Astrocyte (in vitro differentiated cells and primary cell): ENCODE measurements around the gene IL3RA. TPM values are rescaled to one million over a fixed set of nuclear protein-coding genes. Genes with fewer than 3 reads are reported as not detected.

Experiments used
- DNase-seq: peaks from one replicate; pipeline ENCODE4 v3.0.0-alpha.2; 2010; ENCODE audit warnings: low read depth
- FAIRE-seq: peaks from 2 replicates; lab custom pipeline; 2011; peaks lifted over from hg19 to GRCh38; lab: Jason Lieb, UNC
- H2AFZ ChIP-seq: 2 replicates; pipeline ENCODE4 v1.6.0; 2012; ENCODE audit warnings: low read depth, low read length, inconsistent platforms
- H3K27ac ChIP-seq: 2 replicates; pipeline ENCODE4 v1.5.1; 2011; ENCODE audit warnings: low read depth, low read length, inconsistent platforms
- H3K27me3 ChIP-seq: 2 replicates; pipeline ENCODE4 v1.6.0; 2011; ENCODE audit warnings: low read length, inconsistent platforms; ENCODE audit not compliant: insufficient read depth
- H3K36me3 ChIP-seq: 2 replicates; pipeline ENCODE4 v1.5.1; 2011; ENCODE audit warnings: low read length, inconsistent platforms; ENCODE audit not compliant: insufficient read depth
- H3K4me1 ChIP-seq: 2 replicates; pipeline ENCODE4 v1.5.1; 2011; ENCODE audit warnings: low read length, inconsistent platforms; ENCODE audit not compliant: insufficient read depth
- H3K4me2 ChIP-seq: 2 replicates; pipeline ENCODE4 v1.6.0; 2012; ENCODE audit warnings: low read length, inconsistent platforms
- H3K4me3 ChIP-seq: 2 replicates; pipeline ENCODE4 v1.5.1; 2011; ENCODE audit warnings: low read depth, mild to moderate bottlenecking, low read length, inconsistent platforms; ENCODE audit not compliant: insufficient read depth
- H3K79me2 ChIP-seq: 2 replicates; pipeline ENCODE4 v1.6.0; 2012; ENCODE audit warnings: mild to moderate bottlenecking, low read length, inconsistent platforms; ENCODE audit not compliant: insufficient read depth
- H3K9ac ChIP-seq: 2 replicates; pipeline ENCODE4 v1.6.0; 2012; ENCODE audit warnings: mild to moderate bottlenecking, low read length, inconsistent platforms
- H3K9me3 ChIP-seq: 2 replicates; pipeline ENCODE4 v1.5.1; 2012; ENCODE audit warnings: low read depth, mild to moderate bottlenecking, low read length, inconsistent platforms; ENCODE audit not compliant: insufficient read depth
- H4K20me1 ChIP-seq: 2 replicates; pipeline ENCODE4 v1.6.0; 2012; ENCODE audit warnings: low read length, inconsistent platforms; ENCODE audit not compliant: insufficient read depth
- H3K27ac Mint-ChIP-seq: one replicate; pipeline ENCODE4 v1.8.0; 2021; ENCODE audit warnings: mild to moderate bottlenecking, mixed read lengths; ENCODE audit not compliant: unreplicated experiment
- H3K27me3 Mint-ChIP-seq: one replicate; pipeline ENCODE4 v1.8.0; 2021; ENCODE audit warnings: low read depth, mixed read lengths; ENCODE audit not compliant: unreplicated experiment
- H3K36me3 Mint-ChIP-seq: one replicate; pipeline ENCODE4 v1.8.0; 2021; ENCODE audit warnings: low read depth, mixed read lengths; ENCODE audit not compliant: unreplicated experiment
- H3K4me1 Mint-ChIP-seq: one replicate; pipeline ENCODE4 v1.8.0; 2021; ENCODE audit warnings: low read depth, mixed read lengths; ENCODE audit not compliant: unreplicated experiment
- H3K4me3 Mint-ChIP-seq: one replicate; pipeline ENCODE4 v1.8.0; 2021; ENCODE audit warnings: mild to moderate bottlenecking, moderate library complexity, mixed read lengths; ENCODE audit not compliant: unreplicated experiment
- H3K9me3 Mint-ChIP-seq: one replicate; pipeline ENCODE4 v1.8.0; 2021; ENCODE audit warnings: mild to moderate bottlenecking, mixed read lengths; ENCODE audit not compliant: unreplicated experiment
- EZH2 ChIP-seq: IDR thresholded peaks from 2 replicates; pipeline ENCODE4 v1.6.1; 2012; ENCODE audit warnings: mild to moderate bottlenecking, low read length, inconsistent platforms; ENCODE audit not compliant: insufficient read depth
- total RNA-seq: library from RNA; stranded (reverse); gene quantifications from 2 replicates; pipeline ENCODE4 v1.2.1, GENCODE V29; 2021
- TF ChIP-seq, protein P1 (sequence below): IDR thresholded peaks from 2 replicates; pipeline ENCODE4 v1.5.1; 2011; ENCODE audit warnings: low read depth, mild to moderate bottlenecking, inconsistent platforms, low read length, moderate library complexity; ENCODE audit not compliant: insufficient read depth

The IL3RA gene
- total RNA-seq, 1 donor from 2014 or later = not detected

DNA sequence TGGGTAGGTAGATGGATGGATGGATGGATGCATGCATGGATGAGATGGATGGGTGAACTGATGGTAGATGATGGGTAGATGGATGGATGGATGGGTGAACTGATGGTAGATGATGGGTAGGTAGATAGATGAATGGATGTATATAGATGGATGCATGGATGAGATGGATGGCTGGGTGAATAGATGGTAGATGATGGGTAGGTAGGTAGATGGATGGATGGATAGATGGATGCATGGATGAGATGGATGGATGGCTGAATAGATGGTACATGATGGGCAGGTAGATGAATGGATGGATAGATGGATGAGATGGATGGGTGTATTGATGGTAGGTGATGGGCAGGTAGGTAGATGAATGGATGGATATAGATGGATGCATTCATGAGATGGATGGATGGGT lies 70.5 kb downstream of the IL3RA start:
- Histone ChIP-seq H3K9me3 (peaks cover 7% of the 10 kb centered on the region), H4K20me1 (peaks cover 43% of the 10 kb centered on the region), H3K9ac (no peak overlapping the region), H3K27ac (no peak overlapping the region), H3K79me2 (peaks cover 4% of the 10 kb centered on the region), H3K27me3 (no peaks in the 10 kb centered on the region), H3K4me3 (no peak overlapping the region), H3K4me1 (no peaks in the 10 kb centered on the region), H2AFZ (no peak overlapping the region), H3K36me3 (peaks cover 11% of the 10 kb centered on the region), H3K4me2 (no peak overlapping the region)
- Mint-ChIP-seq H3K27me3 (no peaks in the 10 kb centered on the region), H3K4me1 (no peaks in the 10 kb centered on the region), H3K4me3 (no peak overlapping the region), H3K27ac (no peak overlapping the region), H3K9me3 (no peaks in the 10 kb centered on the region), H3K36me3 (peaks cover 2% of the 10 kb centered on the region)
- no peak for TF ChIP-seq EZH2
- TF ChIP-seq, protein P1, sequence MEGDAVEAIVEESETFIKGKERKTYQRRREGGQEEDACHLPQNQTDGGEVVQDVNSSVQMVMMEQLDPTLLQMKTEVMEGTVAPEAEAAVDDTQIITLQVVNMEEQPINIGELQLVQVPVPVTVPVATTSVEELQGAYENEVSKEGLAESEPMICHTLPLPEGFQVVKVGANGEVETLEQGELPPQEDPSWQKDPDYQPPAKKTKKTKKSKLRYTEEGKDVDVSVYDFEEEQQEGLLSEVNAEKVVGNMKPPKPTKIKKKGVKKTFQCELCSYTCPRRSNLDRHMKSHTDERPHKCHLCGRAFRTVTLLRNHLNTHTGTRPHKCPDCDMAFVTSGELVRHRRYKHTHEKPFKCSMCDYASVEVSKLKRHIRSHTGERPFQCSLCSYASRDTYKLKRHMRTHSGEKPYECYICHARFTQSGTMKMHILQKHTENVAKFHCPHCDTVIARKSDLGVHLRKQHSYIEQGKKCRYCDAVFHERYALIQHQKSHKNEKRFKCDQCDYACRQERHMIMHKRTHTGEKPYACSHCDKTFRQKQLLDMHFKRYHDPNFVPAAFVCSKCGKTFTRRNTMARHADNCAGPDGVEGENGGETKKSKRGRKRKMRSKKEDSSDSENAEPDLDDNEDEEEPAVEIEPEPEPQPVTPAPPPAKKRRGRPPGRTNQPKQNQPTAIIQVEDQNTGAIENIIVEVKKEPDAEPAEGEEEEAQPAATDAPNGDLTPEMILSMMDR = no peak
- FAIRE-seq (no peak), DNase-seq (no peak)

DNA sequence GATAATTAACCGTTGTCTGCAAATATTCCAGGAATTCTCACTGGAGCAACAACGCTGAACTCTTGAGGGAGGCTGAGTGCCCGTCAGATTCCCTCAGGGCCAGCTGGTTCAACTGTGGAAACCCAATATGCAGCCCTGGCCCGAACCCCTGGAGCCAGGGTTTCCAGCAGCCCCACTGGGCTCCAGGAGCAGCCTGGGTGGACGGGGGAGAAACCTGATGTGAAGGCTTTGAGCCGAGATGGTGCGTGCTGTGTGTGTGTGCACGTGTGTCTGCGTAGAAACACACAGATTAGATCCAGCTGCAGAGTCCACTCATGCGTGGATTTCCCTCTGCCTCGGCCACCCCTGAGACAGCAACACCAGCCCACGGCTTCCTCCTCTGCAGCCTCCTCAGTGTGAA lies 74.7 kb downstream of the IL3RA start:
- no peaks in the 10 kb centered on the region for H3K79me2 ChIP-seq
- no peaks in the 10 kb centered on the region for H3K4me1 Mint-ChIP-seq
- H3K27me3 Mint-ChIP-seq = no peaks in the 10 kb centered on the region
- no peak overlapping the region for H3K4me3 Mint-ChIP-seq
- H3K4me1 ChIP-seq = no peaks in the 10 kb centered on the region
- no peak overlapping the region for H3K9ac ChIP-seq
- no peak overlapping the region for H2AFZ ChIP-seq
- no peak overlapping the region for H3K27ac ChIP-seq
- peaks cover 13% of the 10 kb centered on the region for H3K36me3 ChIP-seq
- H3K27me3 ChIP-seq = no peaks in the 10 kb centered on the region
- peaks cover 22% of the 10 kb centered on the region for H4K20me1 ChIP-seq
- peaks cover 17% of the 10 kb centered on the region for H3K36me3 Mint-ChIP-seq
- FAIRE-seq (no peak), DNase-seq (no peak)
- H3K4me2 ChIP-seq = no peak overlapping the region
- no peaks in the 10 kb centered on the region for H3K9me3 ChIP-seq
- TF ChIP-seq, protein P1 = no peak
- no peak for TF ChIP-seq EZH2
- no peaks in the 10 kb centered on the region for H3K9me3 Mint-ChIP-seq
- H3K4me3 ChIP-seq = no peak overlapping the region
- H3K27ac Mint-ChIP-seq = no peak overlapping the region

DNA sequence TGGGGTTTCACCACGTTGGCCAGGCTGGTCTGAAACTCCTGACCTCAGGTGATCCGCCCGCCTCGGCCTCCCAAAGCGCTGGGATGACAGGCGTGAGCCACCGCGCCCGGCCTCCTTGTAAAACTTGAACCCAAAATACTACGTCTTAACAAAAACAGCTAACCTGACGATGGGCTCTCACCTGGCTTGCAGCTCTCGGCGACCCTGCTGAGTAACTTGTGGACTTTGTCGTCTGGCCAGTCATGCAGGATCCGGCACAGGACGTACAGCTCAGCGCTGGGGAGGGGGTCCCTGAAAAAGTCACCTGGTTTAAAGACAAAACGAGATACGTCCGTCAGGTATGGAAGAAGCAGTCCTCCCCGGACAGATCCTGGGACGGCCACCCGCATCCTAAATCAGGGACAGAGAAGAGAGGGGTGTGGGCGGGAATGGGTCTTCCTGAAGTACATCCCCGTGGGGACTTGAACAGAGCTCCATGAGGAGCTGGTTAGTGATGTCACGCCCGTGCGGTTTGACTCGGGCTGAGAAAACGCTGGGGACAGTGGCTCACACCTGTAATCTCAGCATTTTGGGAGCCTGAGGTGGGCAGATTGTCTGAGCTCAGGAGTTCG lies 76.1 kb downstream of the IL3RA start:
- peaks cover 17% of the 10 kb centered on the region for H3K36me3 Mint-ChIP-seq
- no peak for DNase-seq
- Histone ChIP-seq H3K27me3 (no peaks in the 10 kb centered on the region), H3K27ac (no peak overlapping the region), H3K4me2 (no peak overlapping the region), H2AFZ (no peak overlapping the region), H3K79me2 (no peaks in the 10 kb centered on the region), H3K4me1 (no peaks in the 10 kb centered on the region), H4K20me1 (peaks cover 23% of the 10 kb centered on the region), H3K36me3 (peaks cover 19% of the 10 kb centered on the region), H3K4me3 (no peak overlapping the region), H3K9ac (no peak overlapping the region), H3K9me3 (peaks cover 3% of the 10 kb centered on the region)
- TF ChIP-seq EZH2 = no peak
- TF ChIP-seq, protein P1 = no peak
- no peaks in the 10 kb centered on the region for H3K4me1 Mint-ChIP-seq
- H3K27ac Mint-ChIP-seq = no peak overlapping the region
- no peak for FAIRE-seq
- no peaks in the 10 kb centered on the region for H3K27me3 Mint-ChIP-seq
- H3K4me3 Mint-ChIP-seq = no peak overlapping the region
- H3K9me3 Mint-ChIP-seq = no peaks in the 10 kb centered on the region
